H1 (cell line): ENCODE measurements around the gene NFIA. TPM values are rescaled to one million over a fixed set of nuclear protein-coding genes. Genes with fewer than 3 reads are reported as not detected.

Experiments used
- CHD2 ChIP-seq: IDR thresholded peaks from 2 replicates; pipeline ENCODE4 v1.6.1; 2012; ENCODE audit warnings: low read length, improper control_type of control experiment
- ZNF274 ChIP-seq: IDR thresholded peaks from 2 replicates; pipeline ENCODE4 v1.7.0; 2012; ENCODE audit warnings: low read length, borderline replicate concordance; ENCODE audit errors: extremely low read depth
- polyA plus RNA-seq, 7 experiments: library from polyadenylated mRNA; depleted of rRNA in 3 of 7; stranded (reverse) in 5 of 7; unstranded in 2 of 7; fragments of >200 nt in 5 of 7; fragments of 200-250 nt in 2 of 7; gene quantifications; 1 replicate in 5 of 7; 2 replicates in 1 of 7; 4 replicates in 1 of 7; pipeline versions ENCODE4 v1.2.1 to v1.2.3, GENCODE V29; 2011 to 2013; ENCODE audit warnings: missing spikeins in 2 of 7, mixed read lengths in 2 of 7
- total RNA-seq: library from RNA; stranded (reverse); fragmentation: NEBNext Ultra II Directional; extraction: Animal tissue kit (Norgen Biotek cat#: 25700); gene quantifications from 2 replicates; pipeline ENCODE4 v1.2.1, GENCODE V29; 2021
- TF ChIP-seq, protein P1 (sequence below): IDR thresholded peaks from 2 replicates; pipeline ENCODE4 v1.6.1; 2011; ENCODE audit warnings: low read length, improper control_type of control experiment

NFIA gene
- total and polyA plus RNA-seq, 2 of the 8 experiments (the other 6 are each of a cell fraction or from before 2014, with no cell fraction given), result 1.8 to 2.3 TPM

DNA sequence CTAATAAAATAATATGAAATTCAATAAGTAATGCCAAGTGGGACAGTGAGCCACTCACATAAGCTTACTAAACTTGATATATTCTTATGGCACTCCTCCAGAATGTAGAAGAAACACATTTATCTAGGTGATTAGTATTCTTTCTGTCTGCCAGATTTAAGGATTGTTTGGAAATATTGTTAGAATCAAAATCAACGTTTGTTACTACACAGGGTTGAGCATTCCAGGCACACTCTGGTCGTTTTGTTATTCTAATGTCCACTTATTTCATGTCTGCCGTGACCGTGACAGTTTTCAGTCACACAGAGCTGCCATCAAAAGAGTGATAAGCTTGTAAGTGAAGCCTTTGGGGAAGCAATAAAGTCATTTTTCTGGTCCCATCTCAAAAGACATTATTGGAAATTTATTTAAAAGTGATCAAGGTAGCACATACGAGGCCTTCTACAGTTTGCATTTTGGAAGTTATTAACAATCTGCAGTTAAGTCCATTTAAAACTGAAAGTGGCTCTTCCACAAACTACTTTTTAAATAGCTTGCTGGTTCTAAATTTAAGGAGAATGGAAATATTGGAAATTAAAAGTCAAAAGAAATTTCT, 38.0 kb downstream of the NFIA start (continued):
- TF ChIP-seq ZNF274, result no peak
- no peak for TF ChIP-seq CHD2
- TF ChIP-seq, protein P1, sequence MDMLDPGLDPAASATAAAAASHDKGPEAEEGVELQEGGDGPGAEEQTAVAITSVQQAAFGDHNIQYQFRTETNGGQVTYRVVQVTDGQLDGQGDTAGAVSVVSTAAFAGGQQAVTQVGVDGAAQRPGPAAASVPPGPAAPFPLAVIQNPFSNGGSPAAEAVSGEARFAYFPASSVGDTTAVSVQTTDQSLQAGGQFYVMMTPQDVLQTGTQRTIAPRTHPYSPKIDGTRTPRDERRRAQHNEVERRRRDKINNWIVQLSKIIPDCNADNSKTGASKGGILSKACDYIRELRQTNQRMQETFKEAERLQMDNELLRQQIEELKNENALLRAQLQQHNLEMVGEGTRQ, result no peak
